K562 (cell line): ENCODE measurements around the gene PLEKHA7. TPM values are rescaled to one million over a fixed set of nuclear protein-coding genes. Genes with fewer than 3 reads are reported as not detected.

Experiments used
- ARID2 ChIP-seq: fragments of 450-650 bp; IDR thresholded peaks from 2 replicates; pipeline ENCODE4 v1.6.1; 2017; ENCODE audit warnings: antibody characterized with exemption, mild to moderate bottlenecking
- DPF2 ChIP-seq: fragments of 450-650 bp; IDR thresholded peaks from 2 replicates; pipeline ENCODE4 v1.6.1; 2016
- EGR1 ChIP-seq: fragments of 450-650 bp; conservative IDR thresholded peaks from 2 replicates; pipeline ENCODE4 v1.6.1; 2017; ENCODE audit warnings: mild to moderate bottlenecking
- ERF ChIP-seq: fragments of 450-650 bp; formaldehyde crosslinking; IDR thresholded peaks from 2 replicates; pipeline ENCODE4 v1.4.0; 2020; ENCODE audit warnings: mild to moderate bottlenecking, mixed read lengths
- ETV1 ChIP-seq: fragments of 450-650 bp; conservative IDR thresholded peaks from 2 replicates; pipeline ENCODE4 v1.6.1; 2016; ENCODE audit warnings: missing genetic modification characterization, control low read depth, low read depth, missing compliant biosample characterization
- FOXK2 ChIP-seq, 2 experiments: fragments of 450-650 bp; IDR thresholded peaks in 1 of 2; conservative IDR thresholded peaks in 1 of 2; 2 replicates each; pipeline ENCODE4 v1.6.1; 2016; ENCODE audit warnings: low read depth in 2 of 2, mild to moderate bottlenecking in 1 of 2
- GTF2E2 ChIP-seq: fragments of 200-800 bp; sonication (Bioruptor generic); IDR thresholded peaks from 2 replicates; pipeline ENCODE4 v1.6.1; 2016; ENCODE audit warnings: missing genetic modification characterization, missing compliant biosample characterization
- HCFC1 ChIP-seq: IDR thresholded peaks from 2 replicates; pipeline ENCODE4 v1.6.1; 2012; ENCODE audit warnings: low read depth, low read length, improper control_type of control experiment
- IFI16 ChIP-seq: fragments of 250-450 bp; sonication (Bioruptor Pico); IDR thresholded peaks from 2 replicates; pipeline ENCODE4 v2.1.2; 2022; ENCODE audit warnings: mild to moderate bottlenecking, inconsistent platforms
- MTA3 ChIP-seq: fragments of 450-650 bp; formaldehyde crosslinking; IDR thresholded peaks from 2 replicates; pipeline ENCODE4 v1.6.1; 2017; ENCODE audit warnings: mild to moderate bottlenecking, borderline replicate concordance
- RBBP5 ChIP-seq: fragments of 200-600 bp; sonication (generic); IDR thresholded peaks from 2 replicates; pipeline ENCODE4 v1.6.1; 2012; ENCODE audit warnings: borderline replicate concordance, mild to moderate bottlenecking, low read length, control low read depth, inconsistent platforms; ENCODE audit not compliant: insufficient read depth, poor library complexity, severe bottlenecking
- RHOXF2B ChIP-seq: fragments of 250-450 bp; sonication (Bioruptor Pico); conservative IDR thresholded peaks from 2 replicates; pipeline ENCODE4 v1.5.1; 2021
- SP1 ChIP-seq: sonication (generic); formaldehyde crosslinking; IDR thresholded peaks from 2 replicates; pipeline ENCODE4 v1.8.1; 2022; ENCODE audit warnings: mild to moderate bottlenecking, missing genetic modification reagents
- TCFL5 ChIP-seq: fragments of 250-450 bp; sonication (Bioruptor Pico); conservative IDR thresholded peaks from 2 replicates; pipeline ENCODE4 v1.6.1; 2021; ENCODE audit warnings: mild to moderate bottlenecking, moderate library complexity, matching md5 sums
- TSC22D4 ChIP-seq: fragments of 450-650 bp; IDR thresholded peaks from 2 replicates; pipeline ENCODE4 v1.6.1; 2016; ENCODE audit warnings: missing genetic modification characterization, missing biosample characterization, control low read depth
- ZFP1 ChIP-seq: fragments of 450-650 bp; formaldehyde crosslinking; IDR thresholded peaks from 2 replicates; pipeline ENCODE4 v1.4.0; 2020; ENCODE audit warnings: mild to moderate bottlenecking, mixed read lengths
- ZNF280B ChIP-seq: fragments of 250-450 bp; sonication (Bioruptor Pico); IDR thresholded peaks from 2 replicates; pipeline ENCODE4 v1.5.1; 2021; ENCODE audit warnings: mild to moderate bottlenecking
- ZNF518B ChIP-seq: fragments of 250-450 bp; sonication (Bioruptor Pico); IDR thresholded peaks from 2 replicates; pipeline ENCODE4 v1.5.0; 2021; ENCODE audit warnings: mild to moderate bottlenecking, moderate library complexity
- ZNF695 ChIP-seq: fragments of 450-650 bp; formaldehyde crosslinking; IDR thresholded peaks from 2 replicates; pipeline ENCODE4 v1.4.0; 2020; ENCODE audit warnings: mild to moderate bottlenecking, moderate library complexity
- ZNF766 ChIP-seq: fragments of 200-800 bp; sonication (Bioruptor generic); conservative IDR thresholded peaks from 2 replicates; pipeline ENCODE4 v1.6.1; 2016; ENCODE audit warnings: missing genetic modification characterization, missing compliant biosample characterization
- polyA plus RNA-seq, 8 experiments: library from polyadenylated mRNA; depleted of rRNA in 4 of 8; stranded (reverse) in 5 of 8; unstranded in 3 of 8; fragments of >200 nt; fragmentation: Nextera tagmentation in 2 of 8; fragmentation: Illumina TruSeq in 1 of 8; extraction: Ambion mirVana in 2 of 8; extraction: Trizol in 1 of 8; gene quantifications; 2 replicates each; pipeline versions ENCODE4 v1.2.1 to v1.2.3, GENCODE V29; 2011 to 2014; ENCODE audit warnings: inconsistent platforms in 1 of 8, missing spikeins in 1 of 8
- total RNA-seq, 7 experiments: library from RNA; depleted of rRNA in 6 of 7; stranded (reverse); fragments of >200 nt in 6 of 7; fragmentation: Illumina TruSeq in 2 of 7; extraction: Trizol in 2 of 7; gene quantifications; 2 replicates each; pipeline versions ENCODE4 v1.2.1 to v1.2.3, GENCODE V29; 2011 to 2021; ENCODE audit warnings: low replicate concordance in 1 of 7
- TF ChIP-seq, protein P1 (sequence below): fragments of 250-450 bp; sonication (Bioruptor Pico); IDR thresholded peaks from 2 replicates; pipeline ENCODE4 v1.4.0; 2020; ENCODE audit warnings: borderline replicate concordance
- TF ChIP-seq, protein P2 (sequence below): fragments of 450-650 bp; IDR thresholded peaks from 2 replicates; pipeline ENCODE4 v1.6.1; 2016

Gene PLEKHA7
- total and polyA plus RNA-seq, 9 of the 15 experiments (the other 6 are each of a cell fraction or from before 2014, with no cell fraction given), result 0.06 to 0.77 (median 0.20) TPM; not detected in 1

- TF ChIP-seq, protein P1, sequence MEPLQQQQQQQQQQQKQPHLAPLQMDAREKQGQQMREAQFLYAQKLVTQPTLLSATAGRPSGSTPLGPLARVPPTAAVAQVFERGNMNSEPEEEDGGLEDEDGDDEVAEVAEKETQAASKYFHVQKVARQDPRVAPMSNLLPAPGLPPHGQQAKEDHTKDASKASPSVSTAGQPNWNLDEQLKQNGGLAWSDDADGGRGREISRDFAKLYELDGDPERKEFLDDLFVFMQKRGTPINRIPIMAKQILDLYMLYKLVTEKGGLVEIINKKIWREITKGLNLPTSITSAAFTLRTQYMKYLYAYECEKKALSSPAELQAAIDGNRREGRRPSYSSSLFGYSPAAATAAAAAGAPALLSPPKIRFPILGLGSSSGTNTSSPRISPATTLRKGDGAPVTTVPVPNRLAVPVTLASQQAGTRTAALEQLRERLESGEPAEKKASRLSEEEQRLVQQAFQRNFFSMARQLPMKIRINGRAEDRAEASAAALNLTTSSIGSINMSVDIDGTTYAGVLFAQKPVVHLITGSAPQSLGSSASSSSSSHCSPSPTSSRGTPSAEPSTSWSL (CRISPR knock-in tag), result no peak
- no peak for TF ChIP-seq ZNF518B (CRISPR knock-in tag)
- no peak for TF ChIP-seq ARID2
- no peak for TF ChIP-seq RHOXF2B (CRISPR knock-in tag)
- TF ChIP-seq FOXK2 (conservative IDR thresholded peaks at IDR 0.05 in 1 of 2, IDR thresholded peaks at IDR 0.05 in 1 of 2; ENCODE audit: low read depth in 2 of 2), result peak in 1 of 2 experiments; percentile 34; a peak in 1 of 4 replicates
- TF ChIP-seq ETV1 (tag), result no peak
- no peak for TF ChIP-seq IFI16 (CRISPR knock-in tag)
- no peak for TF ChIP-seq TCFL5
- TF ChIP-seq, protein P2, sequence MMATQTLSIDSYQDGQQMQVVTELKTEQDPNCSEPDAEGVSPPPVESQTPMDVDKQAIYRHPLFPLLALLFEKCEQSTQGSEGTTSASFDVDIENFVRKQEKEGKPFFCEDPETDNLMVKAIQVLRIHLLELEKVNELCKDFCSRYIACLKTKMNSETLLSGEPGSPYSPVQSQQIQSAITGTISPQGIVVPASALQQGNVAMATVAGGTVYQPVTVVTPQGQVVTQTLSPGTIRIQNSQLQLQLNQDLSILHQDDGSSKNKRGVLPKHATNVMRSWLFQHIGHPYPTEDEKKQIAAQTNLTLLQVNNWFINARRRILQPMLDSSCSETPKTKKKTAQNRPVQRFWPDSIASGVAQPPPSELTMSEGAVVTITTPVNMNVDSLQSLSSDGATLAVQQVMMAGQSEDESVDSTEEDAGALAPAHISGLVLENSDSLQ, result no peak; the same call in 1 of the 2 replicates
- TF ChIP-seq ZNF766 (CRISPR knock-in tag), result no peak
- peak; percentile 26; the same call in 1 of the 2 replicates for TF ChIP-seq HCFC1
- no peak for TF ChIP-seq ZNF695 (CRISPR knock-in tag)
- no peak for TF ChIP-seq ERF (CRISPR knock-in tag)
- TF ChIP-seq MTA3, result peak; percentile 69
- TF ChIP-seq DPF2, result peak; percentile 94
- TF ChIP-seq ZNF280B, result no peak
- 0 out of 2 replicates have a peak, but pooled peaks have one; percentile 52 for TF ChIP-seq SP1 (CRISPR knock-in tag)
- no peak for TF ChIP-seq ZFP1 (CRISPR knock-in tag)
- no peak for TF ChIP-seq RBBP5
- TF ChIP-seq GTF2E2 (tag), result no peak
- TF ChIP-seq EGR1, result peak; percentile 68
- TF ChIP-seq TSC22D4 (tag), result no peak
Measured at GRCh38 chr11:16857186-16857585, 157.0 kb downstream of the PLEKHA7 start (continued).
